ENCODE measurements around the gene DRAP1.

- TF ChIP-seq TEAD4 (CRISPR knock-in tag; IDR thresholded peaks at IDR 0.05) = no peak
- no peak for TF ChIP-seq IRF1 (CRISPR knock-in tag; IDR thresholded peaks at IDR 0.05)
- no peak for TF ChIP-seq FOXK1 (CRISPR knock-in tag; IDR thresholded peaks at IDR 0.05)
- no peak for TF ChIP-seq CTCF (IDR thresholded peaks at IDR 0.05)
- TF ChIP-seq ATF6 (CRISPR knock-in tag; IDR thresholded peaks at IDR 0.05) = no peak
- no peak for TF ChIP-seq NFE2L1 (CRISPR knock-in tag; IDR thresholded peaks at IDR 0.05)
- no peak for TF ChIP-seq STAT6 (CRISPR knock-in tag; conservative IDR thresholded peaks at IDR 0.05; ENCODE audit: low read depth)
- no peak for TF ChIP-seq ZNF121 (CRISPR knock-in tag; IDR thresholded peaks at IDR 0.05)
- no peak for TF ChIP-seq CREB1 (CRISPR knock-in tag; IDR thresholded peaks at IDR 0.05)
Observed at GRCh38 chr11:65968600-65969482, 49.6 kb downstream of the DRAP1 start.
